Ammon's horn (tissue), 1 donor: ENCODE measurements around the gene HSPB7.
"Not testable (repeated sequence)": the region's sequence is repeated elsewhere in the genome, so short reads cannot be mapped to it uniquely, and the experiment has no call there.

ENCODE experiments used
- DNase-seq: peaks from one replicate; pipeline ENCODE4 v3.0.0-alpha.2; 2016; ENCODE audit warnings: low spot score

HSPB7 gene

GRCh38 chr1:16022393-16022792, 4.5 kb upstream of the HSPB7 start:
- no peak for DNase-seq

DNA sequence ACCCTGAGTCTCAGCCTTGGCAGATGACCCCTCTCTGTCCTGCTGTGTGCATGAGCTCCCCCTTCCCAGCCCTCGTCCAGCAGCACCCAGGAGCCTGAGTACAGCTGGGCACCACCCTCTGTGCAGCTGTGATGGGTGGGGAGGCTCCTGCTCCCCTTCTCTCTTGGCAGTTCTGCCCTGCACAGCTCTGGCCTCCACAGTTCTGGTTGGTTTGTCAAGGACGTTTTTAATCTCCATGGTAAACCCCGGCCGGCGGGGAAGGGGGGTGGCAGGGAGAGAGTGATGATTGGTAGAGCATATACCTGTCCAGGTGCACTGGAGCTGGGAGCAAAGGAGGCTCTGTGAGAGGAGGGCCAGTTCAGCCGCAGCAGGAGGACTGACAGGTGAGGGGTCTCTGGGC, 3.8 kb upstream of the HSPB7 start, which contains the start of gene CLCNKA:
TSS of gene CLCNKA (plus strand) at position 356 of the 400 bp plus-strand sequence. CDS start 584 bp downstream, outside the sequence.
- no peak for DNase-seq

- not testable (repeated sequence) for DNase-seq
Observed at GRCh38 chr1:16020878-16021277, 3.0 kb upstream of the HSPB7 start.

DNA sequence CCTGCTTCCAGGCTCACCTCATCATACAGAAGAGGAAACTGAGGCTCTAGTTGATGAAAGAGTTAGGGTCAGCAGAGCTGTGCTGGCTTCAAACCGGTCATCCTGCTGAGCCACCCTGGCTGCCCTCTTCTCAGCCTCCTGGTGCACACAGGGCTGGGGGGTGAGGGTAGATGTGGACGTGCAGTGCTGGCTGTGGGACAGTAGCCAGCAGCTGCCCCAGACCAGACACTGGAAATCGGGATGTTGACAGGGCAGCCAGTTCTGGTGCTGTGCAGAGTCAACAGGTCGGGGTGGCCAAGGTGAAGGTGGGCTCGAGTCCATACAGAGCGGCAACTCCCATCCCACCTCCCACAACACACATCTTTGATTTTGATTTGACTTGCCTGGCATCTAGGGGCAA, 2.5 kb upstream of the HSPB7 start:
- no peak for DNase-seq

DNA sequence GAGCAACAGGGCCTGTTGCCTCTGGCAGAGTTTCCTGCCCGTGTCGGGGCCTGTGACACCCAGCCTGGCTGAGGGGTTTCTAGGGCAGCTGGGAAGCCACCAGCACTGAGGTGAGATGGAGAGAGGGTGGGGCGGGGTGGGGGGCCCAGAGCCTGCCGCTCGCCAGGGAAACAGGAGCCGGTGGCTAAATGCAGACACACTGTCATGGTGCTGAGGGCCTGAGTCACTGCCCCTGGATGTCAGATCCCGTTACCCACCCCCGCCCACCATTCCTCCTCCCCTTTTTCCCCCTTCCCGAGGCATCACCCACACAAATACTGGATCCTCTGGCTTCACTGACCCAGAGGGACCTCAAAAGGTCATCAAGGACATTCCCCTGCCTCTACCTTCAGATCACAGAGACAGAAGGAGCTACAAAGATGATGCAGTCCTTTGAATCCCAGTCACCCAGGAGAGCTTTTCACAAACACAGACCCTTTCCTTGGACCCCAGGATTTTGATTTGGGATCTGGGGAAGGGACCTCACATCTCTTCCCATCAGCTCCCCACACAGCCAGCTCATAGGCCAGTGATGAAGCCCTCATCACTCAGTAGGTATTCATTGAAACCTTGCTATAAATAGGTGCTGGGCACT, 1.9 kb upstream of the HSPB7 start:
- DNase-seq: peak; percentile 24

DNA sequence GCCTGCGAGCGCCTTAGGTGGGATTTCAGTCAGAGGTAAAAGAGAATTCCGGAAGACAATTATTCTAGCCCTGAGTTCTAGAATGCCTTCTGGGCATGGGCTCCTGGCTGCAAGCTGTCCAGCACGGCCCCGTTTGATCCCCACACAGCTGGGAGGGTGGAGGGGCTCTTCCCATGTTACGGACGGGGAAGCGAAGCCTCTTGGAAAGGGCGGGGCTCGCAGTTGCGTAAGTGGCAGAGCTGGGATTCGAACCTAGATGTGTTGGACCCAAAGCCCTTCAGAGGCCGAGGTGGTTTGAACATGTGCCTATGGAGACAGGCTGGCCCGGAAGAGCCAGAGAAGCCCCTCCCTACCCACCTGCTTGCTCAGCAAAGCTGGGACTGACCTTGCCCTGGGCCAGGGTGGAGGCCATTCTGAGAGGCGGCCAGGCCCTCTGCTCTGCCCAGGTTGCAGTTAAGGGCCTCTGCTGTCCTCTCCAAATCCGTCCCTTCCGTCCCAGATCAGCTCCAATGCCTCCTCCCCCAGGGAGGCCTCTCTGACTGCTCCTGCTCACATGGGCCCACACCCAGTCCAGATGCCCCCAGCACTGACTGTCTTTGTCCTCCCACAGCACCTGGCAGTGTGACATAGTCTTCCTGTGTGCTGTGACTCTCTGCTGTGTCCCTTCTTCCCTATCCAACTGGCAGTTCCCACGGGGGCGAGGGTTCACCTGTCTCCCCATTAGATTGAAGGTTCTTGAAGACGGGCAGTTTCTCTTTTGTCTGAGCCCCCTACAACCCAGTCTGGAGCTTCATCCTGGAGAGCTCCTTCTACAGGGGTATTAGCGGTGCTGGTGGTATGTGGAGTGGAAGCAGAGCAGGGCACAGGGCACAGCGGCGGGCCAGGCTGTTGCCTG, 1.2 kb upstream of the HSPB7 start:
- no peak for DNase-seq

DNA sequence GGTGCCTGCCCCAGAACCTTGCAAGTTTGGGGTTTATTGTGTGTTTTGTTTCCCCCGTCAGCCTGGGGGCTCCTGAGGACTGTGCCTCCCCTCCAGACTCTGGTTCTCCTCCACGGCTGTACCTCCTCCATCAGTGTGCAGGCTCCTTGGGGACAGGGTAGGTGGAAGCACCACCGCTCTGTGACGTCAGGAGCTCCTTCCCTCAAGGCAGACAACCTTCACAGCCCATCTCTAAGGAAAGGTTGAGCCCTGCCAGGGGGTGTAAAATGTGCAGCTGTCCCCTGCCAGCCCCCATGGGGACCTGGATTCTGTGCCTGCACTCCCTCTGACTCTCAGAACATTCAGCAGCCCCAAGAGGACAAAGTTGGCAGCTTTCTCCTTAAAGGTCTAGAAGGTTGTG, 465 bp upstream of the HSPB7 start:
- DNase-seq: no peak

DNA sequence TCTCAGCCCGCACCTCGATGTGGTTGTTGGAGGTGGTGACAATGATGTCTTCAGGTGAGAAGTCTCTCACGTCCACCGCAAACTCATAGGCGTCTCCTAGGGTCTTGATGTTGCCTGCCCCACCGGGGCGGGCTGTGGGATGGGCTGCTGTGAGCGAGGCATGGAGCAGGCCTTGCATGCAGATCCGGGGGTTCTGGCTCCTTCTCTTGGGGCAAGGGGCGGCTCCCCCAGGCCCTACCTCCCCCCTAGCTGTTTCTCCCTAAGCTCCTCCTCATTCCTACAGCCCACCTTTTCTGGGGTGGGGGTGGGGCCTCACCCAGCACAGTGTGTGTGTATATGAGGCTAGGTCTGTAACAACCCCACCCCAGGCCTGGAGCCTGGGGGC, 775 bp downstream of the HSPB7 start:
- DNase-seq: no peak

DNA sequence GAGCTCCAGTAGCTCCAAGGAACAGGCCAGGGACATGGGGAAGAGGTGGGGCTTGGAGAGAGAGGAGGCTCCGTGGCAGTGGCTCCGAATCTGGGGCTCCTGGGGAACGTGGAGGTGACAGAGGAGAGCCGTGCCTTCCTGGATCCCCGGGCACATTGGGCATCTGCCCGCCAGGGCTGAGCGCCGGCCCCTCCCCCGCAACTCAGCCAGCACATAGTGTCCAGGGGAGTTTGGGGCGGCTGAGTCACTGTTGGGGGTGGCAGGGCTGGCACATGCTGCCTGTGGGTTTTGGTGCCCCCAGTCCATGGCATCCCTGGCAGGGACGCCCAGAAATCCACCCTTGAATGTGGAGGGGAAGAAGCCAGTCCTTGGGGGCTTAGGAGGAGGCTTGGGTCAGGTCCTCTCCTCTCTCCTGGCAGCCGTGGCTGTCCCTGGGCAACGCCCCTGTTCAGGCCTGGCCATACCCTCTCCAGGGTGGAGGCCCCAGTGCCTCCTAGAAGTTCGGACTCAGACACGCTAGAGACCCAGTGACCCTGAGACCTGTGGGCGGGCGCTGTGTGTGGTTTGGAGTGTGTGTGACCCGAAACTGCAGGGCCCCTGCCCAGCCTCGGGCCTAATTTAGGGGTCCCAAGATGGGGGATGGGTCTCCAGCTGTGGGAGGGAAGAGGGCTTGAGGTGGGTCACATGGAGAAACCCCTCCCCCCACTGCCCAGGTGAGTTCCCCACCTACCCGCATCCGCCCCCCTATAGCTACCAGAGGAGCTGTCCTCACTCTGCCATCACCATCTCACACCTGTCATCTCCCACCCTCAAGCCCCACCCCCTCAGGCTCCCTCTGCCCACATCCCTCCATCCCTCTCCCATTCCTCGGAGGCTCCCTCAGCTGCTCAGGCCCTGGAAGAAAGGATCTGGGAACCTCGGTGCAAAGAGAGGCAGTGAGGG, 1.6 kb downstream of the HSPB7 start:
- no peak for DNase-seq

GRCh38 chr1:16015491-16015890, 2.4 kb downstream of the HSPB7 start:
- DNase-seq: no peak

- DNase-seq: no peak
Observed at GRCh38 chr1:16014509-16015482, 3.0 kb downstream of the HSPB7 start.

DNA sequence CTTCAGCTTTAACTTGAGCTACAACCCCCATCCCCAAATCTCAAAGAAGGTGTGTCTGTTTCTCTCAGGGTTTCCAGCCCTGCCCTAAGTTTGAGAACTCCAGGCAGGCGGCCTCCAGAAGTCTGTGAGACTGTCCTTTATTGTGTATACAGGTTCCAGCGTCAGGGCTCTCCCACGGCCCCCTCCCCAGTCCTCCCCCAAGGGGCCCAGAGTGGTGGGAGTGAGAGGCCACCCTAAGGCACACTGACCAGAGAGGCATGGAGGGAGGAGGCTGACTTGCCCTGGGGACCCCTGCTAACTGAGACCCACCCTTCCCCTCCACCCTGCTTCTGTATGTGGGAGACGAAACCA, 4.0 kb downstream of the HSPB7 start:
- DNase-seq: no peak

DNA sequence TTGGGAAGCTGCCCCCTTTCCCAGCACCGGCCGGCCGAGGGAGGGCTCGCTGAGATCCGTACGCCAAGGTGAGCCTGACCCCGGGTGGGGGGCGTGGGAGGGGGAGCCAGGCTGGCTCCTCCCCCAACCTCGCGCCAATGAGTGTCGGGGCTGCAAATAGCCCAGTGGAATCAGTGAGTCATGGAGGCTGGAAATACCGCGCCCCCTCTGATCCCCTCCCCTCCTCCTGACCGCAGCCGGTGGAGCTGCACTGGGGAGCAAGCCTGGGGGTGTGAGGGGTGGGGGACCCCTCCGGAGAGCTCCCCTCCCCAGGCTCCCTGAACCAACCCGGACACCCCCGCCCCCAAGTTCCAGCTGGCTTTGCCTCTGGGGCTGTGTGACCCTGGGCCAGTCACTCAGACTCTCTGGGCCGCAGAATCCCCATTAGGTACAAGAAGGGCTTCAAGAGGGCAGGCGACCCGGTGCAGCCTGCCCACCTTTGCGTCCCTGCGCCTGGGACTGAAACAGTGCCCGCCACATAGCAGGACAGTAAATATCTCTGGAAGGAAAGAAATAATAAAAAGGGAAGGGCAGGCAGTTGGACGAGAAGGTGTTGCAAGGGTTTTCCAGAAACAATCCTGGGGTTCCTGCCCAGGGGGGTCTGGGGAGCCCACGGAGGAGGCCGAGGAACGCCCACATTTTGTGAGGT, 4.5 kb downstream of the HSPB7 start:
- no peak for DNase-seq

DNA sequence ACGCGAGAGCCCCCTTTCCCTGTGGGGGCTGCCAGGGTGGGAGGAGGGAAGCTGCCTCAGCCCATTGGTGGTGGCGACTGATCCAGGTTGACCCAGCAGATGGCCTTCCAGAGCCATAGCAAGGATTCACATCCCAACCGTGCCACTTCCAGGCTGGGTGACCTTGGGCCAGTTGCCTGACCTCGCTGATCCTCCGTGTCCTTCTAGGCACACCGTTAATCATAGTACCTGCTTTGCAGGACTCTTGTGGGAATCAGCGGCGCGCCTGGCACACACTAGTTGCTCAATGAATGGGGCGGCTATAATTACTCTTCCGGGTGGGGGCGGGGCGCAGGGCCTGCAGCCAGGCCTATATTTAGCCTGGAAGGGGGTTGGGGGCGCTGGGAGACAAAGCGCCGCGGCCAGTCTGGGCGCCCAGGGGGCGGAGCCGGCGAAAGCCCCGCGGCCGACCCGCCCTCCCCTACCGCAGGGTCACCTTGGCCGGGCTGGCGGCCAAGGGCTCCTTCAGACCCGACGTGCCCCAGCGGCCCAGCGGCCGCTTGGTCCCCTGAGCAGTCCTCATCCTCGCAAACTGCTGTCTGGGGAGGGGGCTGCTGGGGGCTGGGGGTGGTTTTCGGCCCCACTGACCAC, 5.1 kb downstream of the HSPB7 start:
- no peak for DNase-seq

DNA sequence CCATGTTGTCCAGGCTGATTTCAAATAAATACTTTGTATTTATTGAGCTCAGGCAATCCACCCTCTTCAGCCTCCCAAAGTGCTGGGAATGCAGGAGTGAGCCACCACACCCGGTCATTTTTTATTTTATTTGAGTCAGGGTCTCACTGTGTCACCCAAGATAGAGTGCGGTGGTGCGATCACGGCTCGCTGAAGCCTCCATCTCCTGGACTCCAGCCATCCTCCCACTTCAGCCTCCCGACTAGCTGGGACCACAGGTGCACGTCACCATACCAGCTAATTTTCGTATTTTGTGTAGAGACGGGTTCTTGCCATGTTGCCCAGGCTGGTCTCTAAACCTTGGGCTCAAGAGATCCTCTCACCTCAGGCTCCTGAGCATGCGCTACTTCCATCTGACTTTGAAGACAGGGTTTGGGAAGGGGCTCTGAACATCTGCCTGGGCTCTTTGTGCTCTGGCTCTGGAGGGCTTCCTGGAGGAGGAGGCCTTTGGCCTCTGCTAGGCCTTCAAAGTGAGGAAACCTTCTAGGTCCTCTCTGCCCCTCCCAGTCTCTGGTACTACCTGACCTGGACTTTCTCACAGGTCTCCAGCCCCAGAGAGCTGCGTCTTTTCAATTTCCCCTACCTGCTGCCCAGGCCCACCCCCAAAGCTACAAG, 5.8 kb downstream of the HSPB7 start:
- DNase-seq: no peak

GRCh38 chr1:16010837-16011236, 7.0 kb downstream of the HSPB7 start:
- no peak for DNase-seq

DNA sequence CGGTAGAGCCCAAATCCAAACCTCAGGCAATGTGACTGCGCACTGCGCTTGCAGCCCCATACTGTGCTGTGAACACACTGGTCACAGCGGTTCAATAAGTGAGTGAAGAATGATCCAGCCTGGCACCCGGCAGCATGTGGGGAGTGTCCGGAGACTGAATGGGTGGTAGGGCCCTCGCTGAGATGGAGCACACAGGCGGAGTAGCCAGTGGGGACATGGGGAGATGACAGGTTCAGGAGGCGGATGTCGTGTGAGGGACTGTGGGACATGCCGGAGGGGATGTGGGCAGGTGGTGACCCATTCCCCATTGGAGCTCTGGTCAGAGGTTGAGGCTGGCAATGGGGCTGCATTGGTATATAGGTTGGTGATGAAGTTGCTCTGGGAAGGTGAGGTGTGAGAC, 8.2 kb downstream of the HSPB7 start:
- no peak for DNase-seq

GRCh38 chr1:16009030-16009460, 8.8 kb downstream of the HSPB7 start:
- peak; percentile 78 for DNase-seq

GRCh38 chr1:16007671-16008341, 10.0 kb downstream of the HSPB7 start:
- DNase-seq: no peak
